DND-41 (cell line): ENCODE results near the gene GNG4.

ENCODE experiments used
- CTCF ChIP-seq: IDR thresholded peaks from 2 replicates; pipeline ENCODE4 v1.5.1; 2012; ENCODE audit warnings: borderline replicate concordance, low read length, moderate library complexity, mild to moderate bottlenecking; ENCODE audit not compliant: poor library complexity, severe bottlenecking; ENCODE audit errors: extremely low read depth
- EZH2 ChIP-seq: IDR thresholded peaks from 3 replicates; pipeline ENCODE4 v1.6.1; 2012; ENCODE audit warnings: borderline replicate concordance, low read depth, mild to moderate bottlenecking, moderate library complexity, low read length, inconsistent platforms; ENCODE audit not compliant: severe bottlenecking

- no peak for TF ChIP-seq CTCF
- TF ChIP-seq EZH2, result no peak
Observed at GRCh38 chr1:235586992-235587391, 62.6 kb downstream of the GNG4 start.
